Activated CD4-positive, alpha-beta T cell treated with anti-CD3 and anti-CD28 coated beads for 48 hours (primary cell): ENCODE results near the gene TCHHL1.

Experiments used
- DNase-seq: peaks from one replicate; pipeline ENCODE4 v3.0.0-alpha.2; 2020

The TCHHL1 gene

GRCh38 chr1:152036267-152037216 lies 52.3 kb downstream of the TCHHL1 start, which contains the start of gene S100A11:
TSS of gene S100A11 (minus strand) at chr1:152037004. CDS start at chr1:152036915, 89 bp downstream.
- peak; percentile 90 for DNase-seq

GRCh38 chr1:152035539-152036266 lies 53.2 kb downstream of the TCHHL1 start:
- DNase-seq = peak; percentile 29

- peak; percentile 80 for DNase-seq
Observed at GRCh38 chr1:152034654-152035538, 54.0 kb downstream of the TCHHL1 start.

- no peak for DNase-seq
Observed at GRCh38 chr1:152034324-152034653, 54.6 kb downstream of the TCHHL1 start.
